Measurements from ENCODE around the gene LYZL6.

- TF ChIP-seq CTCF (IDR thresholded peaks at IDR 0.05; ENCODE audit: borderline replicate concordance, extremely low read depth, low read length, poor library complexity, severe bottlenecking) (no peak), EZH2 (IDR thresholded peaks at IDR 0.05; ENCODE audit: borderline replicate concordance, low read depth, low read length, severe bottlenecking) (no peak)
These were observed 25.8 kb downstream of the LYZL6 start for GRCh38 chr17:35917519-35918213.
